ENCODE data around the gene CCR5. TPM values are rescaled to one million over a fixed set of nuclear protein-coding genes. Genes with fewer than 3 reads are reported as not detected.

The CCR5 gene
- total RNA-seq, 2 donors from 2014 or later: not detected

- no peaks in the 10 kb centered on the region for H3K36me3 Mint-ChIP-seq (ENCODE audit: low read depth)
- peaks cover 7% of the 10 kb centered on the region for H3K4me1 Mint-ChIP-seq
- WGBS, 2 experiments (ENCODE audit: insufficient coverage in 1 of 2, insufficient read length in 1 of 2): 94 to 96% methylated on average over 2 of the region's 2 CpGs
These were observed 28.4 kb downstream of the CCR5 start for GRCh38 chr3:46399098-46399497.

GRCh38 chr3:46399557-46399956 lies 28.8 kb downstream of the CCR5 start:
- H3K9me3 Mint-ChIP-seq: peaks cover 5% of the 10 kb centered on the region
- DNase-seq: no peak
- no peak overlapping the region for H3K27ac ChIP-seq (ENCODE audit: low read depth, low read length)
- H3K4me1 Mint-ChIP-seq: peaks cover 3% of the 10 kb centered on the region
- H3K36me3 ChIP-seq (ENCODE audit: control insufficient read depth, insufficient read depth, low read length): no peaks in the 10 kb centered on the region
- 80 to 89% methylated on average over 2 of the region's 2 CpGs for WGBS, 2 experiments (ENCODE audit: insufficient coverage in 1 of 2, insufficient read length in 1 of 2)
- peaks cover 4% of the 10 kb centered on the region for H3K9me3 ChIP-seq (ENCODE audit: control insufficient read depth, low read length)
- H3K27me3 ChIP-seq (ENCODE audit: control insufficient read depth, insufficient read depth, low read length, poor library complexity, severe bottlenecking): no peaks in the 10 kb centered on the region
- no peak overlapping the region for H3K27ac Mint-ChIP-seq
- TF ChIP-seq CTCF (conservative IDR thresholded peaks at IDR 0.05): no peak
- no peak overlapping the region for H3K4me3 Mint-ChIP-seq
- no peak overlapping the region for H3K9ac ChIP-seq (ENCODE audit: extremely low read depth, low read length, poor library complexity, severe bottlenecking)
- no peaks in the 10 kb centered on the region for H3K4me1 ChIP-seq (ENCODE audit: control insufficient read depth, insufficient read depth, low read length)
- no peaks in the 10 kb centered on the region for H3K36me3 Mint-ChIP-seq (ENCODE audit: low read depth)
- H3K4me3 ChIP-seq (ENCODE audit: low read length): no peak overlapping the region
- peaks cover 4% of the 10 kb centered on the region for H3K27me3 Mint-ChIP-seq (ENCODE audit: insufficient read depth)

More at GRCh38 chr3:46399098-46399497, 28.4 kb downstream of the CCR5 start:
- peaks cover 4% of the 10 kb centered on the region for H3K27me3 Mint-ChIP-seq (ENCODE audit: insufficient read depth)
- no peak for DNase-seq
- Histone ChIP-seq H3K9ac (ENCODE audit: extremely low read depth, low read length, poor library complexity, severe bottlenecking) (no peak overlapping the region), H3K4me1 (ENCODE audit: control insufficient read depth, insufficient read depth, low read length) (no peaks in the 10 kb centered on the region), H3K36me3 (ENCODE audit: control insufficient read depth, insufficient read depth, low read length) (no peaks in the 10 kb centered on the region), H3K27me3 (ENCODE audit: control insufficient read depth, insufficient read depth, low read length, poor library complexity, severe bottlenecking) (no peaks in the 10 kb centered on the region), H3K27ac (ENCODE audit: low read depth, low read length) (no peak overlapping the region), H3K4me3 (ENCODE audit: low read length) (no peak overlapping the region), H3K9me3 (ENCODE audit: control insufficient read depth, low read length) (peaks cover 4% of the 10 kb centered on the region)
- no peak for TF ChIP-seq CTCF (conservative IDR thresholded peaks at IDR 0.05)
- peaks cover 5% of the 10 kb centered on the region for H3K9me3 Mint-ChIP-seq
- H3K4me3 Mint-ChIP-seq: no peak overlapping the region
- no peak overlapping the region for H3K27ac Mint-ChIP-seq

- Mint-ChIP-seq H3K4me1 (peaks cover 1% of the 10 kb centered on the region), H3K27ac (no peak overlapping the region), H3K27me3 (ENCODE audit: insufficient read depth) (peaks cover 2% of the 10 kb centered on the region), H3K4me3 (no peak overlapping the region), H3K36me3 (ENCODE audit: low read depth) (no peaks in the 10 kb centered on the region), H3K9me3 (peaks cover 5% of the 10 kb centered on the region)
- H3K27me3 ChIP-seq (ENCODE audit: control insufficient read depth, insufficient read depth, low read length, poor library complexity, severe bottlenecking): no peaks in the 10 kb centered on the region
- peaks cover 4% of the 10 kb centered on the region for H3K9me3 ChIP-seq (ENCODE audit: control insufficient read depth, low read length)
- no peaks in the 10 kb centered on the region for H3K36me3 ChIP-seq (ENCODE audit: control insufficient read depth, insufficient read depth, low read length)
- no peaks in the 10 kb centered on the region for H3K4me1 ChIP-seq (ENCODE audit: control insufficient read depth, insufficient read depth, low read length)
- no peak for DNase-seq
- no peak overlapping the region for H3K4me3 ChIP-seq (ENCODE audit: low read length)
- no peak overlapping the region for H3K9ac ChIP-seq (ENCODE audit: extremely low read depth, low read length, poor library complexity, severe bottlenecking)
- WGBS, 2 experiments (ENCODE audit: insufficient coverage in 1 of 2, insufficient read length in 1 of 2): 79 to 90% methylated on average over 7 to 8 of the region's 8 CpGs
- no peak overlapping the region for H3K27ac ChIP-seq (ENCODE audit: low read depth, low read length)
- no peak for TF ChIP-seq CTCF (conservative IDR thresholded peaks at IDR 0.05)
These were observed 29.4 kb downstream of the CCR5 start for GRCh38 chr3:46400000-46400734.

Measured in endodermal cell (in vitro differentiated cells).